Astrocyte of the cerebellum (primary cell): ENCODE measurements around the gene ZNF697.

ENCODE experiments used
- DNase-seq: peaks from one replicate; pipeline ENCODE4 v3.0.0-alpha.2; 2011; ENCODE audit warnings: low read depth
- H3K4me3 ChIP-seq: 2 replicates; pipeline ENCODE4 v1.5.1; 2011; ENCODE audit warnings: mild to moderate bottlenecking, low read depth, low read length, moderate library complexity
- in situ Hi-C: cut with HindIII; loops from 2 replicates; pipeline ENCODE4 v1.10.0; 2017; ENCODE audit warnings: low sequenced_read_pairs
- TF ChIP-seq, protein P1 (sequence below): IDR thresholded peaks from 2 replicates; pipeline ENCODE4 v1.5.1; 2012; ENCODE audit warnings: low read length, low read depth, moderate library complexity, mild to moderate bottlenecking; ENCODE audit errors: missing control alignments

The ZNF697 gene

DNA sequence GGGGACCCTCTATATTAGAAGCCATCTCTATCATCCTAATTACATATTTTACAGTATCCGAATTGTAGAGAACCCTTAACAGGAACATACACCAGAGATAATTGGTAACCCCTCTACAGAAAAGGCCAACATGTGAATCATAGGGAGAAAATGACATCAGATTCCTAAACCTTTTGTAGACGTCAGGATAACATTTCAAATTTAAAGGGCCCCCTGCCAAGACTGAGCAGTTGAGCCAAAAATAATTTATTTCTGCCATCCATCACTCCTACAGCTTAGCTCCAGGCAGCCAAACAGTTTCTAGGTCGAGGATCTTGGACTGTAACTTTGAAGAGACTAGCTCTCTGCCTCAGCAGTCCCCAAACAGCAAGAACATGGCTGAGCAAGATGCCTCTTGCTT lies 21.2 kb downstream of the ZNF697 start:
- no peak overlapping the region for H3K4me3 ChIP-seq
- peak; percentile 53 for DNase-seq
- in situ Hi-C loops, result no loop called here
- TF ChIP-seq, protein P1, sequence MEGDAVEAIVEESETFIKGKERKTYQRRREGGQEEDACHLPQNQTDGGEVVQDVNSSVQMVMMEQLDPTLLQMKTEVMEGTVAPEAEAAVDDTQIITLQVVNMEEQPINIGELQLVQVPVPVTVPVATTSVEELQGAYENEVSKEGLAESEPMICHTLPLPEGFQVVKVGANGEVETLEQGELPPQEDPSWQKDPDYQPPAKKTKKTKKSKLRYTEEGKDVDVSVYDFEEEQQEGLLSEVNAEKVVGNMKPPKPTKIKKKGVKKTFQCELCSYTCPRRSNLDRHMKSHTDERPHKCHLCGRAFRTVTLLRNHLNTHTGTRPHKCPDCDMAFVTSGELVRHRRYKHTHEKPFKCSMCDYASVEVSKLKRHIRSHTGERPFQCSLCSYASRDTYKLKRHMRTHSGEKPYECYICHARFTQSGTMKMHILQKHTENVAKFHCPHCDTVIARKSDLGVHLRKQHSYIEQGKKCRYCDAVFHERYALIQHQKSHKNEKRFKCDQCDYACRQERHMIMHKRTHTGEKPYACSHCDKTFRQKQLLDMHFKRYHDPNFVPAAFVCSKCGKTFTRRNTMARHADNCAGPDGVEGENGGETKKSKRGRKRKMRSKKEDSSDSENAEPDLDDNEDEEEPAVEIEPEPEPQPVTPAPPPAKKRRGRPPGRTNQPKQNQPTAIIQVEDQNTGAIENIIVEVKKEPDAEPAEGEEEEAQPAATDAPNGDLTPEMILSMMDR, result no peak

DNA sequence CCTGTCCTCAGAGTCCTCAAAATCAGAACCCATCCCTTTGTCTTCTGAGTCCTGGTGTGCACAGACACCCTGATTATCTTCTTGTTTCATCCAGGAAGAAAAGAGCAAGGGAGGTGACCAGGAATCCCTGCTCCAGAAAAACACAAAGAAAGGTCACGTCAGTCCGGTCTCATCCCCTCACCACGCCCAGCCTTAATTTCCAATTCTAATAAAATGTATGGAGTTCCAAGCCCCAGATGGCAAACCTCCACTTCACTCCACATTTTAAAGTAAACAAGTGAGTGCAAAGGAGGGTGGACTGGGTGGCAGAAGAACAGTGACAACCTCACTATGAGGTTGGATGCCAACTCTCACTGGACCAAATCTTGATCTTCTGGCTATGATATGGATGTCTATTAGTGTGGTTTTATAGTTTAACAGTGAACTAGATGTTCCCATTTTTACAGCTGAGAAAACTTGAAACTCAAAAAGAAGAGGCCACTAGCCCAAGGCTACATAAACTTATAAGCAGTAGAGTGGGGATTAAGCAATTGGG lies 22.0 kb downstream of the ZNF697 start:
- H3K4me3 ChIP-seq, result no peak overlapping the region
- TF ChIP-seq, protein P1, result no peak
- no peak for DNase-seq
- in situ Hi-C loops, result no loop called here

DNA sequence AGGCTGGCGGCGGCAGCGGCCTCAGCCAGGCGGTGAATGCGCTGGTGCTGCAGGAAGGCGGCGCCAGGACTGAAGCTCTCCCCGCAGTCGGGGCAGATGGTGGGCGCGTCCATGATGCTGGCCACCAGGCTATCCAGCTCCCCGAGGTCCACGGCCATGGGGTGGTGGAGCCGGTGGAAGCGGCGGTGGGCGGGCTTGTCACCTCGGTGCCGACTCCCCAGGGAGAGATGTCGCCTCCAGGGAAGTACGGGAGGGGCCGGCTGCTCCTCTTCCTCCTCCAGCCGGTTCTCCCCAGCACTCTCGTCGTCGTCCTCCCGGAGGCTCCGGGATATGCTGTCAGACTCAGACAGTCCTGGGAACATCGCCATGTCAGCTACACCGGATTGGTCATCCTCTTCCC lies 24.4 kb downstream of the ZNF697 start:
- TF ChIP-seq, protein P1, result no peak
- DNase-seq, result no peak
- H3K4me3 ChIP-seq, result no peak overlapping the region
- in situ Hi-C loops, result no loop called here

DNA sequence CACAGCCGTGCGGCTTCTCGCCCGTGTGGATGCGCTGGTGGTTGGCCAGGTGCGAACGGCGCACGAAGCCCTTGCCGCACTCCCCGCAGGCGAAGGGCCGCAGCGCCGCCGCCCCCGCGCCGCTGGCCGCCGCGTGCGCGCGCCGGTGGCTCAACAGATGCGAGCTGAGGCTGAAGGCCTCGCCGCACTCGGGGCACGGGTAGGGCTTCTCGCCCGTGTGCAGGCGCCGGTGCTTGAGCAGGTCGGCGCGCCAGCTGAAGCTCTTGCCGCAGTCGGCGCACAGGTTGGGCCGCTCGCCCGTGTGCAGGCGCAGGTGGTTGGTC lies 24.9 kb downstream of the ZNF697 start:
- no peak overlapping the region for H3K4me3 ChIP-seq
- no peak for DNase-seq
- in situ Hi-C loops, result no loop called here
- TF ChIP-seq, protein P1, result no peak

DNA sequence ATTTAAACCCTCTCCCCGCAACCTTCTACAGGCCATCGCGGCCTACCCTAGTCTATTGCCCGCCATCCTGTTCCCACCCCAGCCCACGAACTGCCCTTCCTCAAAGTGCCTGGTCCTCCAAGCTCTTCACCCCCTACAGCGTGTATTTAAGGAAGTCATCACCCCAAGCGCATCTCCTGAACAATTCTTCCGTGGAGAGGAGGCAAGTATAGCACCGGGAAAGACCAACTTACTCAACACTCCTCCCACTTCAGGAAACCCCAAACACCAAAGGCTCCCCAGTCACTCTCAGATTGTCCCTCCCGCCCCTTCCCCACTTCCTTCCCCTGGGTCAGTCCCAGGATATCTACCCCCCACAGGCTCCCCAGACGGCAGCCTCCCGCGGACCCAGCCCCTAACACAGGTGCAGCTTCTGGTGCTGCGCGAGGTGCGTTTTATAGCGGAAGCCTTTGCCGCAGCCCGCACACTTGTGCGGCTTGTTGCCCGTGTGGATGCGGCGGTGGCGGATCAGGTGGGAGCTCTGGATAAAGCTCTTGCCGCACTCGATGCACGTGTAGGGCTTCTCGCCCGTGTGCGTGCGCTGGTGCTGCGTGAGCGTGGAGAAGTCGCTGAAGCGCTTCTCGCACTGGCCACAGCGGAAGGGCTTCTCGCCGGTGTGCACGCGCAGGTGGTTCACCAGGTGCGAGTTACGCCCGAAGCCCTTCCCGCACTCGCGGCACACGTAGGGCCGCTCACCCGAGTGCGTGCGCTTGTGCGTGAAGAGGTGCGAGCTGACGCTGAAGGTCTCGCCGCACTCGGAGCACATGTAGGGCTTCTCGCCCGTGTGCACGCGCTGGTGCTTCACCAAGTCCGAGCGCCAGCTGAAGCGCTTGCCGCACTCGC lies 25.5 kb downstream of the ZNF697 start:
- in situ Hi-C loops, result no loop called here
- DNase-seq, result no peak
- TF ChIP-seq, protein P1, result no peak

DNA sequence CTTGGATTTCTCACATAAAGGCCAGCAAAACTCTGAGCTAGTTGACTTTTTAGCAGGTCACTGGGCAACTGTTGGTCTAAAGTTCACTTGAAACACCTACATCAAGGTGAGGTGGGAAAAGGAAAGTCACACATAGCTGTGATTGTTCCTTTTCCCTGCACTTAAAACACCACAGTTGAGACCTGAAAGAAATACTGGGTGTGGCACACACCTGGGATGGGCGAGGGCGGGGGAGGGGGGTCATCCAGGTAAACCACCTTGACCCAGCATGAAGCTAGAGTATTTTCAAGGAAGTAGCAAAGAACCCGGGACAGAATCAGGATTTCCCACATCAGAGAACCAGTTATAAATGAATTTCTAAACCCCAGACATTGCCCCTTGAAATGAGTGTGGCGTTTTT lies 26.4 kb downstream of the ZNF697 start:
- no peak for DNase-seq
- no peak overlapping the region for H3K4me3 ChIP-seq
- in situ Hi-C loops, result no loop called here
- TF ChIP-seq, protein P1, result no peak

More for the DNA sequence above, 25.5 kb downstream of the ZNF697 start:
- H3K4me3 ChIP-seq, result no peak overlapping the region
